GM12872 (cell line): ENCODE results near the gene NTM.

ENCODE experiments used
- TF ChIP-seq, protein P1 (sequence below): IDR thresholded peaks from 3 replicates; pipeline ENCODE4 v1.5.1; 2011; ENCODE audit warnings: low read depth, mild to moderate bottlenecking, low read length, moderate library complexity; ENCODE audit not compliant: insufficient read depth

NTM gene

GRCh38 chr11:131663405-131664200, 293.2 kb downstream of the NTM start:
- TF ChIP-seq, protein P1, sequence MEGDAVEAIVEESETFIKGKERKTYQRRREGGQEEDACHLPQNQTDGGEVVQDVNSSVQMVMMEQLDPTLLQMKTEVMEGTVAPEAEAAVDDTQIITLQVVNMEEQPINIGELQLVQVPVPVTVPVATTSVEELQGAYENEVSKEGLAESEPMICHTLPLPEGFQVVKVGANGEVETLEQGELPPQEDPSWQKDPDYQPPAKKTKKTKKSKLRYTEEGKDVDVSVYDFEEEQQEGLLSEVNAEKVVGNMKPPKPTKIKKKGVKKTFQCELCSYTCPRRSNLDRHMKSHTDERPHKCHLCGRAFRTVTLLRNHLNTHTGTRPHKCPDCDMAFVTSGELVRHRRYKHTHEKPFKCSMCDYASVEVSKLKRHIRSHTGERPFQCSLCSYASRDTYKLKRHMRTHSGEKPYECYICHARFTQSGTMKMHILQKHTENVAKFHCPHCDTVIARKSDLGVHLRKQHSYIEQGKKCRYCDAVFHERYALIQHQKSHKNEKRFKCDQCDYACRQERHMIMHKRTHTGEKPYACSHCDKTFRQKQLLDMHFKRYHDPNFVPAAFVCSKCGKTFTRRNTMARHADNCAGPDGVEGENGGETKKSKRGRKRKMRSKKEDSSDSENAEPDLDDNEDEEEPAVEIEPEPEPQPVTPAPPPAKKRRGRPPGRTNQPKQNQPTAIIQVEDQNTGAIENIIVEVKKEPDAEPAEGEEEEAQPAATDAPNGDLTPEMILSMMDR: no peak

- TF ChIP-seq, protein P1: no peak
Observed at GRCh38 chr11:131664293-131664692, 293.9 kb downstream of the NTM start.

GRCh38 chr11:131664816-131665215, 294.4 kb downstream of the NTM start:
- TF ChIP-seq, protein P1: no peak

DNA sequence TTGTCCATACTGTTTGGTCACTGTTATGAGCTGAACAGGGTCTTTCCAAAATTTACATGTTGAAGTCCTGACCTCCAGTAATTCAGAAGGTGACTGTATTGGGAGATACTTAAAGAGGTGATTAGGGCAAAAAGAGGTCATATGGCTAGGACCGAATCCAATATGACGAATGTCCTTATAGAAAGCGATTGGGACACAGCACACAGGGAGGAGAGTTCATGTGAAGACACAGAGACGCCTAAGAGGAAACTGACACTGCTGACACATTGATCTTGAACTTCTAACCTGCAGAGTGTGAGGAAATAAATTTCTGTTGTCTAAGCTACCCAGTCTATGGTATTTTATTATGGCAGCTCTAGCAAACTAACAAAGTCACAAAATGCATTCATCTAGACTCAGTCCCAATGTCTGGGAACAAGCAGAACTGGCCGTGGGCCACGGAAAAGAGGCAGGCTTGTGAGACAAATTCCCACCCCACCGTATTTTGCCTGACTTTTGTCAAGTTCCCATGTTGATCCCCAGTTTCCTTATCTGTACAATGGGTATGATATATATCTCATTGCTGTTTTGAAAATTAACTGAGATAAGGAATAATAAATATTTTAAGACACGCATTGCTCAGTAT, 295.0 kb downstream of the NTM start:
- TF ChIP-seq, protein P1: no peak

- TF ChIP-seq, protein P1: no peak
Observed at GRCh38 chr11:131666006-131666405, 295.6 kb downstream of the NTM start.

- TF ChIP-seq, protein P1: no peak
Observed at GRCh38 chr11:131666617-131667016, 296.2 kb downstream of the NTM start.

- TF ChIP-seq, protein P1: no peak
Observed at GRCh38 chr11:131667566-131667965, 297.2 kb downstream of the NTM start.
